ENCODE measurements around the gene SLC6A20.

SLC6A20 gene

DNA sequence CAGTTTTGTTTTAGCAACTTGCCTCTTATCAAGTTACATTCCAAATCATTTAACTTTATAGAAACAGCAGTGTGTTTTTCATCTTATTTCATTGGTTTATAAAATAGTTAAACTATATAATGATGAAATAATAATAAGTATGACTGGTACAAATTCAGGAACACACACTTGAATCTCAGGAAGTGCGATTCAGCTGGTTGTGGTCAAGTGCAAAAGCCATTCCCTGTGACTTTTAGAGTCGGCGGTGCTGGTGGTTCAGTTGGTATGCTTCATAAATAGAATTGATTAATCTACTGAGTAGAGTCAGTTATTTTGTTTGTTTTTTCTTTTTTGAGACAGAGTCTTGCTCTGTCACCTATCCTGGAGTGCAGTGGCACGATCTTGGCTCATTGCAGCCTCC lies 84.4 kb downstream of the SLC6A20 start:
- H3K4me1 ChIP-seq (ENCODE audit: control insufficient read depth, insufficient read depth, low read length): no peaks in the 10 kb centered on the region
- ChIA-PET CTCF (no interaction called here), POLR2A (no interaction called here)
- H3K9me3 ChIP-seq (ENCODE audit: control insufficient read depth, insufficient read depth, low read depth, low read length): no peaks in the 10 kb centered on the region
- no peak overlapping the region for H3K4me3 ChIP-seq (ENCODE audit: low read depth, low read length)
- no peak overlapping the region for H3K27ac ChIP-seq (ENCODE audit: extremely low read depth, low read depth, low read length)
- TF ChIP-seq, protein P1, sequence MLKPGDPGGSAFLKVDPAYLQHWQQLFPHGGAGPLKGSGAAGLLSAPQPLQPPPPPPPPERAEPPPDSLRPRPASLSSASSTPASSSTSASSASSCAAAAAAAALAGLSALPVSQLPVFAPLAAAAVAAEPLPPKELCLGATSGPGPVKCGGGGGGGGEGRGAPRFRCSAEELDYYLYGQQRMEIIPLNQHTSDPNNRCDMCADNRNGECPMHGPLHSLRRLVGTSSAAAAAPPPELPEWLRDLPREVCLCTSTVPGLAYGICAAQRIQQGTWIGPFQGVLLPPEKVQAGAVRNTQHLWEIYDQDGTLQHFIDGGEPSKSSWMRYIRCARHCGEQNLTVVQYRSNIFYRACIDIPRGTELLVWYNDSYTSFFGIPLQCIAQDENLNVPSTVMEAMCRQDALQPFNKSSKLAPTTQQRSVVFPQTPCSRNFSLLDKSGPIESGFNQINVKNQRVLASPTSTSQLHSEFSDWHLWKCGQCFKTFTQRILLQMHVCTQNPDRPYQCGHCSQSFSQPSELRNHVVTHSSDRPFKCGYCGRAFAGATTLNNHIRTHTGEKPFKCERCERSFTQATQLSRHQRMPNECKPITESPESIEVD (tag by site-specific recombination; IDR thresholded peaks at IDR 0.05): 0 out of 2 replicates have a peak, but pooled peaks have one; percentile 15
- no peak for TF ChIP-seq ZNF701 (tag by site-specific recombination; IDR thresholded peaks at IDR 0.05)
- peaks cover 7 to 55% of the 10 kb centered on the region in 2 experiments; a peak in 1 of 3 replicates for H3K36me3 ChIP-seq (ENCODE audit: control insufficient read depth in 2 of 2, insufficient read depth in 1 of 2, low read length in 2 of 2)

DNA sequence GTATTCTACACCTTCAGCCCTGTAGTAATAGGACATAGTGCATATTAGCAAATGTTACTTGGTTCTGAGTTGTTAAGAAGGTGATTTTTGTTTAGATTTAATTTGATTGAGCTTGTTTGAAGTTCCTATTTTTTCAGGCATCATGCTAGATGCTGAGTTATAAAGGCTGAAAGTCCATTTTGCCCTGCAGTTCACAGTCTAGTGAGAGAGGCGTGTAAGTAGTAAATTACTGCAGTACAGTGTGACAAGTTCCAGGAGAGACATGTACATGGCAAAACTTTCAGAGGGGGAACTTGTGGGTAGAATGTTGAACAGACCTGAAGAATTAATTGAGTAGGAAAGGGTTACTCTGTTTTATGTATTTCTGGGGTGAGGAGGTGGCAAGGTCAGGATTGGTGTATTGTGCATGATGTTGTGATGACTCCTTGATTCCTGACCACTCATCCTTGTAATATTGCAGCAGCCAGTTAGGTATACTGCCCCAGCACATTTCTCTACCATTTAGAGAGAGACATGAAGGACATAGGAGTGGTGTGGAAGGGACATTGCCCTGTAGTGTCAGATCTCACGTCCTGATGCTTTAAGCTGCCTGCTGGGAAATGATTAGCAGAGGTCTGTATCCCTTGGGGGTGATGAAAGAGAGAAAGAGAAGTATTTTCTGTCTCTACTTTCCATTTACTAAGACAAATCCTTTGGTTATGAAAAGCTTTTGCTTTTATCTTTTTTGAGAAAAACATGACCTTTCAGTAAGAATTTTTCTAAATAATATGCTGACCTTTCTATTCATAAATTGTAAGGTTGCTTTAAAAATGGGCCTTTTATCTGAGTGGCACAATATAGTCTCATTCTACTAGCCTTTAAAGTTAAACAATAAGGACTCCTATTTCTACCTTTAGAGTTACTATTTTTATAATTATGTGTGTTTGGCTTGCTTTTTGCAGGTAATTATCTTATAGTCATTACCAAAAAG lies 90.2 kb downstream of the SLC6A20 start:
- no peak for TF ChIP-seq ZNF23 (tag by site-specific recombination; IDR thresholded peaks at IDR 0.05; ENCODE audit: borderline replicate concordance)
- TF ChIP-seq, protein P1 (tag by site-specific recombination; IDR thresholded peaks at IDR 0.05): 0 out of 2 replicates have a peak, but pooled peaks have one; percentile 9
- POLR2A ChIA-PET: interaction anchor here (0.6 kb wide), 1 partner anchor 34 kb away, joined by 6 read pairs; no protein-coding TSS in a partner anchor
- no peak overlapping the region for H3K27ac ChIP-seq (ENCODE audit: extremely low read depth, low read depth, low read length)
- H3K9me3 ChIP-seq (ENCODE audit: control insufficient read depth, insufficient read depth, low read depth, low read length): no peaks in the 10 kb centered on the region
- no peak overlapping the region for H3K4me3 ChIP-seq (ENCODE audit: low read depth, low read length)
- H3K36me3 ChIP-seq (ENCODE audit: control insufficient read depth in 2 of 2, insufficient read depth in 1 of 2, low read length in 2 of 2): peaks cover 3 to 48% of the 10 kb centered on the region in 2 experiments; a peak in 2 of 3 replicates
- H3K4me1 ChIP-seq (ENCODE audit: control insufficient read depth, insufficient read depth, low read length): no peaks in the 10 kb centered on the region
- CTCF ChIA-PET: interaction anchor here (0.6 to 0.9 kb wide), 2 partner anchors 49 to 303 kb away, joined by 3 read pairs; no protein-coding TSS in a partner anchor

Measured in HEK293 (cell line).